Ramos (cell line): Measurements from ENCODE around the gene KRTAP5-6.

Experiments
- in situ Hi-C: fragments of 300-500 bp; cut with MboI; formaldehyde crosslinking; loops from one replicate; pipeline ENCODE4 v1.14.3; 2022; ENCODE audit warnings: low sequenced_read_pairs; ENCODE audit not compliant: unreplicated experiment

KRTAP5-6 gene

DNA sequence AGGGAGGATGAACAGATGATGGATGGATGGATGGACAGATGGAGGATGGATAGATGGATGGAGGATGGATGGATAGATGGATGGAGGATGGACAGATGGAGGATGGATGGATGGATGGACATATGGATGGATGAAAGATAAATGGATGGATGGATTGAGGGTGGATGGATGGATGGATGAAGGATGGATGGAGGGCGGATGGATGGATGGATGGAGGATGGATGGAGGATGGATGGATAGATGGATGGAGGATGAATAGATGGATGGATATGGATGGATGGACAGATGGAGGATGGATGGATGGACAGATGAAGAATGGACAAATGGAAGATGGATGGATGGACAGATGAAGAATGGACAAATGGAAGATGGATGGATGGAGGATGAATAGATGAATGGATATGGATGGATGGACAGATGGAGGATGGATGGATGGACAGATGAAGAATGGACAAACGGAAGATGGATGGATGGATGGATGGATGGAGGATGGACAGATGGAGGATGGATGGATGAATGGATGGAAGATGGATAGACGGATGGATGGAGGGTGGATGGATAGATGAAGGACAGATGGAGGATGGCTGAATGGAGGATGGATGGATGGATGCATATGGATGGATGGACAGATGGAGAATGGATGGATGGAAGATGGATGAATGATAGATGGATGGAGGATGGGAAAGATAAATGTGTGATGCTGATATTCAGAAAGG lies 46.0 kb downstream of the KRTAP5-6 start:
- in situ Hi-C loops, result no loop called here

DNA sequence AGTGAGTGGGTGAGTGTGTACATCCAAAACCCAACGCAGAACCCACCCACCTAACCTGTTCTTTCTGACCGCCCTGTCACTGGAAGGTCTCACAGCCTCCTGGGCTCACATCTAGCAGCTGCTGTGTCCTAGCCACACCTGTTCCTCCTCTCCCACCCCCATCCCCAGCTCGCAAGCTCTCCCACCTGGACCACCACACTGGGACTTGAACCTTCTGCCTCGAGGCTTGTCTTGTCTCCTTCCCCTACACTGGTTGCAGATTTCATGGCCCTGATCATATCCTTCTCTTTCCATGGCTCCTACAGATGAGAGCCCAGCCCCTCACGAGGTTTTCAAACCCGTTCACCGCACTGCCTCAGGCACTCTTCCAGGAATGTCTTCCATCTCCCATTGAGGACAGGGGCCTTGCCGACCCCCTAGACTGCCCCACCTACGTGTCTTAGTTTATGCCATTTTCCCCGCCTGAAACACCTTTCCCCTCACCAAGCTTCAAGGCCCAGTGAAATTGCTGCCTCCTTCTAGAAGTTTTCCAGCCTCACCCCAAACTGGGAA lies 46.7 kb downstream of the KRTAP5-6 start:
- in situ Hi-C loops, result no loop called here

DNA sequence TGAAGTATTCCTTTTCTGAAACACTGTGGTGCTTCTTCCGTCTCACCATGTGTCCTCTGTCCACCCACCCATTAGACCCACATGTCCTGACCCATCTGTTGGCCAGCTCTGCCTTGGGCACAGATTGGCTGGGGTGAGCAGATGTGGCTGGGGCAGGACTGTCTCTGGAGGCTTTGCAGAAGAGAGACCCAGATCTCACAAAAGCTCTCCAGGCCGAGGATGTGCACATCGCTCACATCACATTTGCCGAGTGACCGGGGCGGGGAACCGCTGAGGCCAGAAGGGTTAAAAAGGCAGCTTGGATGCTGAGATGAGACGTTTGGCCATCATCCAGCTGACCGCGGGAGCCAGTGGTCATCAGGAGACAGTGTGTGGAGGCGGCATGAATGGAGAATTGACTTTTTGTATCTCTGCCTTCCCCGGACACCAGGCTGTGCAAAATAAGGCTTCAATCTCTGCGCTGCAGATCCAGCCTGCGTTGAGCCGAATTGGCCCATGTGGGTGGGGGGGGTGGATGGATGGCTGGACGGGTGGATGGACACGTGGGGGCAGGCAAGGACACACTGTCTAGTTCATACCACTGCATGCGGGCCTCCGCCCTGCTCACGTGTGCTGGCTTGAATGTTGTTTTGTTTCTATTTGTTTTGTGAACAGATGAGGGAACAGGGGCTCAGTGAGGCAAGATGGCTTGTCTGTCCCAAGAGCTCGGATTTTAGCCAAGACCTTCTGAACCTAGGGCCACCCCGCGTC lies 47.3 kb downstream of the KRTAP5-6 start:
- in situ Hi-C loops, result no loop called here

DNA sequence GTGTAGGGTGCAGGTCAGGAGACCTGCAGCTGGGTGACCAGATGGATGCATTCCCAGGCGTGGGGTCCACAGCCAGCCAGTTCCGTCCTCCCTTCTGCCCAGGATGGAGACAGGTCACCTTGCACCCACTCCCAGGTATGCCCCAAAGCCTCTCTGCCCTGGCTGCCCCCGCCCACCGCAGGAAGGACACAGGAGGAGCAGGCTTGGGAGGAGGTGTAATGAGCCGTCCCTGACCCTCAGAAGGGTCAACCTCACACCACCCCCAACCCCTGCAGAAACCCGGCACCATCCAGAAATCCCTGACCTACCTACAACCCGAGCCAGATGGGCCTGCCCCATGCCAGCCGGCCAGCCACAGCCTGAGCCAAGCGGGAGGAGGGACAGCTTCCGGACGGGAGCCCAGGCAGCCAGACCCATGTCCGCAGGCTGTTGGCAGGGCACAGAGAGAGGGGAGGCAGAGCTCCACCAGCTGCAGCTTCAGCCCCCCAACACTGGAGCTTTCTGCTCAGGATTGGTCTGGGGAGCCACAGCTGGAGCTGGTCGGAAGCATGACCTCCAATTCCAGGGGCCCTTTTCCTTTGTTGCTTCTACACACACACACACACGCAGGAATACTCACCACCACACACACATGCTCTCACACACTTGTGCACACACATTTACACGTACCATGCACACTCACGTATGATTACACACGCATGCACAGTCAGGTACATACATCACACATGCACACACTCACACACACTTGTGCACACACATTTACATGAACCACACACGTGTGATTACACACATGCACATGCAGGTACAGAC lies 48.1 kb downstream of the KRTAP5-6 start:
- in situ Hi-C loops, result no loop called here

DNA sequence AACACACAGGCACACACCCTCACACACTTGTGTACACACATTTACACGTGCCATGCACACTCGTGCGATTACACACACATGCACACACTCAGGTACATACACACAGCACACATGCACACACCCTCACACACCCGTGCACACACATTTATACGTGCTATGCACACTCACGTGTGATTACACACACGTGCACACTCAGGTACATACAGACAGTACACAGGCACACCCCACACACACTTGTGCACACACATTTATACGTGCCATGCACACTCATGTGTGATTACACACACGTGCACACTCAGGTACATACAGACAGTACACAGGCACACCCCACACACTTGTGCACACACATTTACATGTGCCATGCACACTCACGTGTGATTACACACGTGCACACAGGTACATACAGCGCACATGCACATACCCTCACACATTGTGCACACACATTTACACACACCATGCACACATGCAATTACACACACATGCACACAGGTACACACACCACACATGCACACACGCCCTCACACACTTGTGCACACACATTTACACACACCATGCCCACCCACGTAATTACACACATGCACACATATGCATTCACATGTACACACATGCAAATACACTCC lies 48.8 kb downstream of the KRTAP5-6 start:
- in situ Hi-C loops, result no loop called here

DNA sequence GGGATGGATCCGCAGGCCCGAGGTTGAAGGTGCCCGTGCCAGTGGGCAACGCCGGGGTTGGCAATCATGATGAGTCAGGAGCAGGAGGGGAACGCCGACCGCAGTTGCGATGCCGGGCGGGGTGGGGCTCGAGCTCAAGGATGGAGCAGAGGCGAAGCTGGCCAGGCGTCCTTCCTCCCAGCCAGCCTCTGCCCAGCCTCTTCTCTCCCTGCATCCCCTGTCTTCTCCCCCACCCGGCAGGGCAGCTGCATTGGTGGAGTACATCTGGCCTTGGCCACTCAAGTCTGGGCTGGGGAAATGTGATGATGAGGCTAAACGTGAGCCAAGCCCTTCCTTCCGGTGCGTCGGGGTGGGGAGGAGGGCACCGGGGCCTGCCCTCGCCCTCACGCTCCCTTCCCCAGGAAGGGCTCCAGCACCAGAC lies 49.5 kb downstream of the KRTAP5-6 start:
- in situ Hi-C loops, result no loop called here

DNA sequence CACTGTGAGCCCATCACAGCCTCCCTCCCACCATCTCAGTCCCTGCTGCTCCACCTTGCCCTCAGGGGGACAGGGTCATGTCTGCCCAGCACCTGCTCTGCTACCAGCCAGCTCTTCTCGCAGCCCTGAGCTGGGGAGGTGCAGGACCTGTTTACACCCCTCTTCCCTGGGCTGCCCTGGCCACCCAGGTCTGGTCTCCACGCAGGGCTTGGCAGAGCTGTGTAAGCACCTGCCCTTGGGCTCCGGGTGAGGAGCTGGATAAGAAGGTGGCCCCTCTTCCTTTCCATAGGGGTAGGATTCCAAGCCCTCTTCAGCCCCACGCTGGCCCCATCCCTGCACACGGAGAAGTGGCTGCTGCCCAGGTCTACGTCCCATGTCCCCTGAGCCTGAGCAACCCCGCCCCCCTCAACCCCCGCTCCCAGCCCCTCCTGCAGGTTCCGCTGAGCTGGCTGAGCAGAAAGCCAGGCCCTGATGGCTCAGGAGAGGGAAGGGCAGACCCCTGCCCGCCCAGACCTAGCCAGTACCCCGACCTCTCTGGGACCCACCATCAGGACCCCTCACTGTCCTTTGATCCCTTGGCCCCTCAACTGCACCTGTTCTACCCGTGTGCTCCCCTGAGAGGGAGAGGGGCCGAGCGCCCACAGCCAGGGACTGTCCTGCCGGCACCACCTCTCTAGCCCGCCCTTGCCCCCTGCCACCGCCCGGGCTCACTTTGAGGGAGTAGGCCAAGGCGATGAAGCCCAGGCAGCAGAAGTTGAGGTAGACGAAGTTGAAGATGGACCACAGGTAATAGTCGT lies 50.2 kb downstream of the KRTAP5-6 start:
- in situ Hi-C loops, result no loop called here
